ENCODE data around the gene FAM241B.
A peak's percentile ranks its signal among the peaks of the same experiment; 100 is the strongest.

Gene FAM241B

DNA sequence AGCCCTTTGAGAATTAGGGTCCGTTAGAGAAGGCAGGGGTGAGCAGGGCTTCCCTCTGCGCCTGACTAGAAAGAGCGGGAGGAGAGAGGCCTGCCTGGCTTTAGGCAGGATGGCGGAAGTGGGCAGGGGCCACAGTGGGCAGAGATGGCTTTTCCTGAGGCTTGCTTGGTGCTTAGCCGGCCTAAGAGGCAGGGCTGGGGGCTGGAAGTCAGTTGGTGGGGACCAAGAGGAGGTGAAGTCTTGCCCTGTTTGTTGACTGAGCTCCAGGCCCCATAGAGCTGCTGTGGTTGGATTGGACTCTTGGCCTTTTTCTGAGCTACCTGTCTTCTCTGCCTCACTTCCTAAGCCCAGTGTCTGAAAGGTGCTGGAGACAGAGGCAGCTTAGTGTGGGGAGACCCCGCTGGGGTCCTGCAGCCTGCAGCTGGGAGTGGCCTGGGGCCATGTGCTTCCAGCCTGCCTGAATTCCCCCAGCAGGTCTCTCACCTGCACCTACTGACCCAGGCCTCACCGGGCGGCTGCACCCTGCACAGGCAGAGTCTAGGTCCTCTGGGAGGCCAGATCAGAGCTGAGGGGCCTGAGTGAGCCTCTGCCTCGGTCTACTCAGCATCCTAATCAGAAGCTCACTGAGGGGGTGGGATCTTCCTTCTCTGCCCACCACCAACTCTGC, 4.8 kb downstream of the FAM241B start:
- no peak for DNase-seq

DNA sequence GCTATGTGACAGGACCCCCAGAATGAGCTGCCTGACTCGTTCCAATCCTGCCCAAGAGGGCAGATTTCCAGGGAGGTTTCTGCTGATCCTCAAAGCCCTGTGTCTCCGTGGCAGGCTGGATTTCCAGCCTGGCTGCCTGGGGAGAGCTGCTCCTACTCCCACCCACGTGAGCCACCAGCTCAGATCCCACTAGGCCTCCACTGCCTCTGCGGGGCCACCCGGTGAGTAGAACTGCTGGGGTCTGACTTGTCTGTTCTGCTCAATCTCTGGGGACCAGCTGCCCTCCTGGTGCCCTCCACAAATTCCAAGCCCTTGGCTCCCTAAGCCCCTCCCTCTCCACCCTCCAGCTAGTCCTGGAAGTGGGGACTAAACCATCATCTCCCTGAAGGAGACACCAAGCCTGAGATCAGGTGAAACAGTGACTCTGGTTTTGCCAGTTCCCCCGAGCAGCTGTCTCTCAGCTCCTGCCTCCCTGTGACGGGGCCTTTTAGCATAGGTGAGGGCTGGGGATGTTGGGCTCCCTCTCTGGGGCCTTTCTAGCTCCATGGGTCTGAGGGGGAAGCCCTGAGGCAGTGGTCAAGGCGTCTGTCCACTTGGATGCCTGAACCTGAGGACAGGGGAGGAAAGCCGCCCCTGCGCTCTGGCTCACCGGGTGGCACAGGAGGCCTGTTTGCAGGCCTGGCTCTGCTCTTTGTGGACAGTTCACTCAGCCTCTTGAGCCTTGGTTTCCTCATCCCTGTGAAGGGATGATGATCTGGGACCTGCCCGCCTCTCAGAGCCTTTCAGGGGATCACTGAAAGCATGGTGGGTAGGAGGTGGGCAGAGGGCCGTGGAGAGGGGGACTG, 5.6 kb downstream of the FAM241B start:
- no peak for DNase-seq

DNA sequence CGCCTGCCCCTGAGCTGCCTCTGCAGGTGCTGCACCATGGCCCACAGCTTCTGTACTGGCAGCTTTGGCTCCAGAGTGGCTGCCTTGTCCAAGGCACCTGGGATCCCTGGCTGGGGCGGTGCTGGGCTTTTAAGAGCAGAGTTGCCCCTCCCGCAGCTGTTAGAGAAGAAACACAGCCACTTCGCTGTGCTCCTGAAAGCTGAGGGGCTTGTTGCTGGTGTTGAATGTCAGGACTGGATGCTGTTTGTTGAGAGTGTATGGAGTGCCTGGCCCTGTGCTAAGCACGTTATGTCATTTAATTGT, 6.2 kb downstream of the FAM241B start:
- DNase-seq, result no peak

DNA sequence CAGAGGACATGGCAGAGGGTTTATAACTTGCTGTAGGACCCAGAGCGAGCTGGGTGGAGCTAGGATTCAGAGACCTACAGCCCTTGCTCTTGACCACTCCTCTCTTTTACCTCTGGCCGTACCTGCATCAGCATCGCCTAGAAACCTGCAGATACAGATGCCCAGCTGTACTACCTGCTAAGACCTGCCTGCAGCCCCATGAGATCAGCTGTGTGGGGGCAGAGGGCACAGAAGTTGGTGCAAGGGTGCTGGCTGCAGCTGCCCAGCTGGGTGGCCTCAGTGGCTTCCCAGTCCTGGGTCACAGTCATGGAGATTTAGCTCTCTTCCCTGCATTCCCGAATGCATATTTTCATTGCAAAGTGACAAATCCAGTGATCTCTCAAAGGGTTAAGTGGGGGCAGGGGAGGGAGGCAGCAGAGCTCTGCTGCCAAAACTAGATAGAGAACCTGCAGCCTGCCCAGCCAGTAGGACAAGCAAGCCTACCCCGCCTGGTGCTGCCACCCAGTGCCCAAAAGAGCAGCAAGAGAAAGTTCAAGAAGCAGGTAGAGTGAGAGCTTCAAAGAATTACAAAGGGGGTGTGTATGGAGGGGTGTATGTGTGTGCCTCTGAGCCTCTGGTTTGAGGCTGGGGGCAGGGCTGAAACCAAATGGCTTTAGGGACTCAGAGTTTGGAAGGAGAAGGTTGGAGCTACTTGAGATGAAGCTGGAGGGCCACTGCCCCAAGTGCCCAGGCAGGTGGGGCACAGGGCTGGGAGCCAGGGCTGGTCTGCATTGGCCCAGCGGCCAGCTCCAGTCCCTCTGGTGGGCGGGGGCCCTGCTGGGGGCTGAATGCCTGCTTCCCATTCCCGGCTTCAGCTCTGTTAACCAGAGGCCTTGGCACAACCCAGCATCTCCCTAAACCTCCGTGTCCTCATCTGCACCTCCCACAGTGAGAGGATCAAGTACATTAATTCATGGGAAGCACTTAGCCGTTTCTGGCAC, 6.9 kb downstream of the FAM241B start:
- no peak for DNase-seq

DNA sequence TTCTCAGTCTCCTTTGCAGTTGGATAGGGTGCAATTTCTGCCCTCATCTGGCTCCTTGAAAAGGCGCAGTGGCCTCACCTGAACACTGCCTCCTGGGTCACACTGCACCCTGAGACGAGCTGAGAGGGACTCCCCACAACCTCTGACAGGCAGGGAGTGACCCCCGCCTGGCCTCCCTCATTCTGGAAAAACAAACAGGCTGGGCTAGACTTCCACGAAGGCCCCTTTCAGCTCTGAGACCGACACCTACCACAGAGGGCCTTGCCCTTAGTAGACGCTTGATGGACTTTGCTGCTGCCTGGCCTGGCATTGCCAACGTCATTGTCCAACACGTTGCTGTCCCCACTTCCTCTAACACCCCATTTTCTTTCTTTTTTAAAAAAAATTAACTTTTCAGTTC, 8.6 kb downstream of the FAM241B start:
- DNase-seq, result no peak

DNA sequence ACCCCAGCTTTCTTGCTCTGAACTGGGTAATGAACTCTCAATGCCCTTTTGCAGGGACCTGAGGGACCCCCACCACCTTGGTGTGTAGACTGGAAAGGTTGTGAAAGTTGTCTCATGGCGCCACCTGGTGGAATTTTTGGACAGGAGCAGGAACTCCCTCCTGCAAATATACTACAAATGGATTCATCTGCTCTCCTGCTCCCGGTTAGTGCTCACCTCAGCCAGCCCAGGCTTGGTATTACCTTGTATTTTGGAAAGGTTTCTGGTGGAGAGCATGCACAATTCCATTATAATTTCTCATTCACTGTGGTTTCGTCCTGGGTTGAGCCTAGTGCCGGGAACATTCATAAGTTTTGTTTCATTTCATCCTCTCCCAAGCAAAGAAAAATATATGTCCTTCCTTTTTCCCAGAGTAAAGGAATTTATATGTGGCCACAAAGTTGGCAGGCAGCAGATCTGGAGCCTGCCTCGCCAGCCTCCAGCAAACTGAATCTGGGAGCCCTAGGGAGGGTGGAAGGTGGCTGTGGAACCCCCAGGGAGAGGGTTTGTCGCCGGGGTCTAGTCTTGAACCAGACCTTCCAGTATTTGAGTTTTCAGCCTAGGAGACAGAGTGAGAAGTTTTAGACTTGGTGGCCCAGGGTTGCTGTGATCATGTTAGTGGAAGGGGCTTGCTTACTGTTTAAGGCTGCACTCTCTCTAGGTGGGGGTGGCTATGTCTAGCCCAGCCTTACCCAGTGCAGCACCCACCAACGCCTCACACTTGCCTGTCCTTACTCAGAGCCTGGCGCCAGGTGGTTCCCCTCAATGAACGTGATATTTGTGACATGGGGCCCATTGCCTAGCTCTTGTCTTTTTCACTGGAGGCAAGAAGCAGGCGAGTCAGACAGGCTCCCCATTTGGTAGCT, 9.5 kb downstream of the FAM241B start:
- DNase-seq, result peak; percentile 94

DNA sequence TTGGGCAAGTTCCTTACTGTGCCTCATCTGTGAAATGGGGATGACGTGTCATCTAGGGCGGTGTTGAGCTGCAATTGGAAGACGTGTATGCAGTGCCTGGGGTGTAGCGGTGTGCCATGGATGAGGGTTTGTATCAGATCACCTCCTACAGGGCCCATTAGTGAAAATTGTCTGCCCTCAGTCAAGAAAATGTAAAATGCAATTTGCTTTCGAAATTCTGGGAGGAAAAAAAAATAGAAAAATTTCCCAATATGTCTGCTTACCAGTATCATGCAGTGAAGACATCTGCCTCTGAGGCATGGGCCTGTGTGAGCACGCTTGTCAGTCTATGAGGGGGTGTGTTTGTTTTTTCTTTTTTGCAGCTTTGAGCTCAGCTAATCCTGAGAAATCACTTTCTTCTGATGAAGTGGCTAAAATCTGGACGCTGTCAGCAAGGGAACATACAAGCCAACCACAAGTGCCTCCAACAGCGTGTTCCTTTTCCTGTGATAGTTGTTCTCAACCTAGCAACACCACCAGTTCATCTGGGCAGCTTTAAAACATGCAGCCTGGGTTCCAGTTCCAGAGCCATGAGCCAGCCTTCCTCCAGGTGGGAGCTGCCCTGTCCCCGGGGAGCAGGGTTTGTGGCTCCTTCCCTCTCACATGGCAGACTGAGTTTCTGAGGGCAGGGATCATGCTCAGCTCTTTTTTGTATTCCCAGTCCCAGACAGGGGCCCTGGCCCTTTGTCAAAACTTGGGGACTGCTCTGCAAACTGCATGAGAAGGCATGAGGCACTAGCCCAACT, 10.3 kb downstream of the FAM241B start:
- DNase-seq, result no peak

DNA sequence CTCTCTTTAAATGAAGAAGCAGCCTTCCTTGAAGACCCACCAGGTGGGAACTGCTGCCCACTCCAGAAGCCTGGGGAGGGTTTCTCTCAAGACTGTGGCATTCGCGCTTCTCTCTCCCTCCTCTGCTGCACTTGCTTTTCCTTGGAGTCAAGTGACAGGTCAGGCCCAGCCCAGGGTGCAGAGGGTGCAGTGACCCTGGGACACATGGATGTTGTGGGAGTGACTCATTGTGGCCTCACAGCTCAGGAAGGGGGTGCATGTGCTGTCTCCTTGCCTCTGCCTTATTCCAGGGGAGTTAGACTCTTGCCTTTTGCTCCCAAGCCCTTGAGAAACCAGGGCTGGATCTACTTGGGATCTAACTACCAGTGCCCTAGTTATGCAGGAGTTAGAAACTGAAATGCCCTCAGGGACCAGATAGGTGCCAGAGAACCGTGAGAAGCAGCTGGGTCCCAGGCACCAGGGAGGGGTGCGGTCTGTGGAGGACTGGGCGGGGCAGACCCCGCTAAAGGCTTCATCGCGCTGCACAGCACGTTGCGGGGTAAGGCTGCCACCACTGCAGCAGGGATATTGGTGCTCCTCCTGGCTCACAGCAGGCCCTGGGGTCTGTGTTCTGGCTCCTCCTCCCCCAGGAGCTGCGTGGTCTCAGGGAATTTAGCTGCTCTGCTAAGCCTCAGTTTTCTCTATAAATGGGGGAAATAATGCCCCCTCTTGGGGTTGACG, 11.4 kb downstream of the FAM241B start:
- no peak for DNase-seq

DNA sequence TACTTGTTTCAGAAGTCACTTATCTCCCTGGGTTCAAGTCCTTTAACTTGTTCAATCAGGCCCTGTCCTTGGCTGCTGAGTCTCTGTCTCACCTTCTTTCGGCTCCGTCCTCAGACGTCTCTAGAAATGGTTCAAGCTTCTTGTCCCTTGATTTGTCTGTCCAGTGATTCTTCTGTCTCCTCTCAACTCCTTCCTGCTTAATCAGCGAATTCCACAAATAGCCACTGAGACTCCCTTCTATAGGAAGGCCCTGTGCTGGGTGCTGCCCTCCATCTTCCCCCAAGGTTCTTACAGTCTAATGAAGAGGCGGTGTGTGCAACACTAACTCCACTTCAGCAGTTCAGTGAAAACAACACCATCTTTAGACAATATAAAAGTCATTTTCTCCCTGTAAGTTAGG, 12.7 kb downstream of the FAM241B start:
- no peak for DNase-seq

DNA sequence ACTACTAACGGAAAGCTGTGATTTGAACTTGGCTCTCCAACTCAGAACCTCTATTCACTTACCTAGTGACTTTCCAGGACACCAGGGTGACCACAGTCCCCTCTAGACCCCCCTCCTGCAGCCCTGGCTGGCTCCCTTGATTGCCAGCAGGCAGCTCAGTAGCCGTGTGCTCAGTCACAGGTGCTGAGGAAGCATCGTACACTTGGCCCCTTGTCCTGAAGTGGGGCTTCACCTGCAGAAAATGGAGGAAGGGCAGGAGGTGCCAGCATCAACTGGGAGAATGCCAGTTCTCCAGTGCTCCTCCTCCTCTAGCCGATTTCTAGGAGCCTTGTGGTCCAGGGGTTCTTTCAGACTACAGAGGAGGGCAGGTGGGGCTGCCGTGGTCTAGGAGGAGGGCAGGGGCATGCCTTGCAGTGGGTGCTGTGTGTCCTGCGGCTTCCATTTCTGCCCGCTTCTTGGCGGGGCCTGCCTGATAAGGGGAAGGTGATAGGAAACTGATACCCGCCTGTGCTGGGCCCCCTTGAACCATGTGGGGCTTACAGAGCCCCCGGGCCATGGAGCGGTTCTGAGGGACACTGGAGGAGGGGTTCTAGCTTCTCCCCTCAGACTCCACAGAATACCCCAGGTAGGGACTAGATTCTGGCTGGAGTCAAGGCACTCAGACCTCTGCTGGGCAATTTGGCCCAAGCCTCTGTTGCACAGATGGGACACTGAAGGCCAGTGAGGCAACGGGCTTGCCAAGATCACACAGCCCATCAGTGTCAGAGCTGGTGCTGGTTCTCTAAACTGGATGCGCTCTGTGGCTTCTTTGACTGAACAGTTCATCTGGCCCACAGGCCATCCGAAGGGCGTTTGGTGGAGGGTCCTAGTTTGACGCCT, 14.0 kb downstream of the FAM241B start:
- DNase-seq, result no peak

DNA sequence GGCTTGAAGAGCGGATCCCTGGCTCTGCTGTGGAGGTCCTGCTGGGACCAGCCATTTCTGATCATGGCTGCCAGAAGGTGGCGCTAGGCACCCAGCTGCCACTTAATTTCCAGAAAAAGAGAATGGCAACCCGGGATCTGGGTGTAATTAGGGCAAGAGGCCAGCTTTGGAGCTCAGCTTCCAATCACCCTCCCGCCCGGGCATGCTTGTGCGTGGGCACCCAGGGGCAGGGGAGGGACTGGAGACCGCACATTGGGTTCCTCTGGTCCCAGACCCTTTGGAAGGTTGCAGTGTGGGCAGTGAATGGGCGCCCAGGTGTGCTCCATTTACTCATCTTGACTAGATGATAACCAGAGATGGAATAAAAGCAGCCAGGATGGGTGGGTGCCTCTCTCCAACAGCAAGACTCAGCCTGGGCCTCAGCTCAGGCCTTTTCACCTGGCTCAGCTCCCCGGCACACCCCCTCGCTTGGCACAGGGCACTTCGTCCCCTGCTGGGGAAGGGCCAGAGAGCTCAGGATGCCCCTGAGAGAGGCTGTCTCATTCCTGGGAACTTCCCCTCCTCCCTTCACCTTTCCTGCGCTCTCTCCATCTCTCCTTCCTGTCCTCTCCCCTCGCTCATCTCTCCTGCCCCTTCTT, 14.7 kb downstream of the FAM241B start:
- peak; percentile 96 for DNase-seq

DNA sequence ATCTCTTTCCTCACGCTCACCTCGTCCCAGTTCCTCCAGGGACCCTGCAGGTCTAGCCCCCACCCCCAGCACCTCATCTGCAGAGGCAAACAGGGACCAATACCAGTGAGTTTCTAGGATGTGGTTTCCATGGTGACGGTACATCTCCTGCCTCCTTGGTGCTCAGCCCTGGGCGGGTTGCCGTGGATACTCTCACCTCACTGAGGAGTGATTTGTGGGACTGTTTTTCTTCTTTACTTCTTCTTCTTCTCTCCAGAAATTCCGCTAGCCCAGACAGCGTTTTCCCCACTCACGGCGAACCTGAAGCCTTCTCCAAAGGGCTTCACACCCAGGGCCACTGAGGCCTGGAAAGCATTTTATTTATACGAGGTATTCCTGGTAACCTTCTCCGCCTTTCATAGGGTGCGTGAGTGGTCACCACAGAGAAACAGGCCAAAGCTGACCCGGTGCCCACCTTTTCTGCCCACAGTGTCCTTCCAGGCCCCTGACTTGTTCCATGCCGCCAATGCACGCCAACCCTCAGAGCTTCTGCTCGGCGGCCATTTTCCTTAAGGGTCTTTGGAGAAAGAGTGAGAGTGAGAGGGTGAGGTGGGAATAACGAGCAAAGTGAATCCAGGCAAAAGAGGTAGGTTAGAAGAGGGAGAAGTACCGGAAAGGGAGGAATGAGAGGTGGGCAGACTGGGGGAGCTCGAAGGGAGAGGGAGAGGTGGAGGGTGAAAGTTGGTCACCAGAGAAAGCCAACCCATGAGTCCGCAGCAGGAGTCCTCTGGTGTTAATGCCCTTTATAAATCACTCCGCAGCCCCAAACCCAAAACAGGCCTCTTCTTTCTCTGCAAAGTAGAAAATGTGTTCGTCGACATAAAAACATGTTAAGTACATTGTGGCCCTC, 15.5 kb downstream of the FAM241B start:
- peak; percentile 70 for DNase-seq

DNA sequence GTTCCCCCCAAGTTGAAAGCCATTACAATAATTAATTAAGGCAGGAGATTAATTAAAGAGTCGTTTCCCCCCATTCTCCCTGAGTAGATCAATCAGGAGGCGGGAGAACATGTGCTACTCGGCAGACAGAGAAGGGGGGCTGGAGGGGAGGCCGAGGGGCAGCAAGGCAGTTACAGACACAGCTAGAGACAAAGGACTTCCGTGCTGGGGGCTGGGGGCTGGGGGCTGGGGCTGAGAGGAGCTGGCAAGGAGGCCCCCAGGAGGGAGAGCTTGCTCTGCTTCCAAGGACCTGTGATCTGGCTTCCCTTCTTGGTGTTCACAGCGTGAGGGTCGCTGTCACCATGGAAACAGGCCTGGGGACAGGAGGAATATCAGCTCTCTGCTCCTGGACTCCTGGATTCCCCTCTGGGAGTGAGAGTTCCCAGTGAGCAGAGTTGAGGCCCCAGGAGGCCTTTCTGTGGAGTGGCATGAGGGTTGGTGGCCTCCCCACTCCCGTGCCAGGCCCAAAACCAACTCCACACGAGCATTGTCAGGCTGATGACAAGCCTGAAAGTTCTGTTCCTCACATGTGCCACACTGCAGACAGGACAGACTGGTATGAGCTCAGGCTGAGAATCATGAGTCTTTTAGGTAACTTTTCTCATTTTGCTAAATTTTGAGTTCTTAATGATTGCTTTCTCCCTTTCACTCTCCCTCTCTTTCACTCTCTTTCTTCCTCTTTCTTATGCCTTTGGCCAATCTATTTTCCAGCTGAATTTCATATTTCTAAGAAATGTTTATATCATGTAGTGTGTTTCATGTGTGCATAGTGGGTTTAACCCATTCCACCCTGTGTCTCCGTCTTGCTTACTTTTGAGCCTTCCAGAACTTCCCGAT, 16.4 kb downstream of the FAM241B start:
- DNase-seq, result peak; percentile 96

DNA sequence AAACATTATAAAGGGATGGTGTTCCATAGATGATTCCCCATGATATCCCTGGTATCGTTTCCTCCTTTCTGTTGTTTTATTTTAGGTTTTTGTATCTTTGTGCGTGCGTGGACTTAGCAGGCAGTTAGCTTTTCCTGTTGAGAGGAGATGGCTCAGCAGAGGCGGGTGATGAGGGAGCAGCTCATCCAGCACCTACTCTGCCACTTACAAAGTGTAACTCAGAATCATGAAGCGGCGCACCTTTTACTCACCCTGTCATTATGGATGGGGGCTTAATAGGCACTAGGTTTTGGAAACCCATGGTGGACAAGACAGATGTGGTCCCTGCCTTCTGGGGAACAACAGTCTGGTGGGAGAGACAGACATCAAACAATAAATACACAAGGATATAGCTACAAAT, 17.1 kb downstream of the FAM241B start:
- DNase-seq, result peak; percentile 59

DNA sequence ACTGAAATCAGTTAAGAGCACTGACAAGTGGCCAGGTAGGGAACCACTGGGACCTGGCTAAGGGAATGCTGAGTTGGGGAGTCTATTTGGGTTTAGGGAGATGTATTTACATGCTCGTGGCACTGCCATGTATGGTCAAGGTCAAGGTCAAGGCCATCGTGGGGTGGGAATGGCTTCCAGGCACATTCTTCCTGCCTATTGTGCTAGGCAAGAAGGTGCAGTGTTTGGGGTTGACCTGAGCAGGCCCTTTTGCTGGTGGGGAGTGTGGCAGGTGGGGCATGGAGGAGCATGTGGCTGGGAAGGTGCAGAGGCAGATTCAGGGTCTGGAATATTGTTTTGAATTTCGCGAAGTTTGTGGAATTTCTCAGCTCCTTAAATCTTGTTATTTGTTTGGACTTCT, 17.8 kb downstream of the FAM241B start:
- DNase-seq, result no peak

DNA sequence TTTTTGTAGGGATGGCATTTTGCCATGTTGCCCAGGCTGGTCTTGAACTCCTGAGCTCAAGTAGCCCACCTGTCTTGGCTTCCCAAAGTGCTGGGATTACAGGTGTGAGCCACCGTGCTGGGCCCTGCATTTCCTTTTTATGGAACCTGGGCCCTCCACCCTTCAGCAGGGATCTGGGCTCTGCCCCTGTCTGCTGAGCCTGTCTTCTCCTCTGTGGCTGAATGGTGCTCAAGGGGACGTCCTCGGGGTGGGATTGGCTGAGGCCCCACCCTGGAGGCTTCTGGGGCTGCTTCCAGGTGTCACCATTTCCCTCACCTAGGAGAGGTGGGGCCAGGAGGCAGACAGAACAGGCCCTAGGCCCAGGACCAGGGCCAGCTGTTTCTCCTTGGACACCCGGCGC, 18.4 kb downstream of the FAM241B start:
- DNase-seq, result no peak

Data from eye (tissue), 1 donor.